ENCODE results near the gene ABCA2. TPM values are rescaled to one million over a fixed set of nuclear protein-coding genes. Genes with fewer than 3 reads are reported as not detected.

Gene ABCA2
- total RNA-seq, 1 experiment from 2014 or later, result 27.0 TPM

- ChIA-PET CTCF (interaction anchor here (0.6 kb wide), 1 partner anchor 47 kb away, joined by 7 read pairs; no protein-coding TSS in a partner anchor), POLR2A (no interaction called here)
- Histone ChIP-seq H3K27me3 (ENCODE audit: control insufficient read depth, insufficient read depth, low read length) (no peaks in the 10 kb centered on the region), H3K9me3 (ENCODE audit: control insufficient read depth, insufficient read depth, low read depth, low read length) (no peaks in the 10 kb centered on the region), H3K4me1 (ENCODE audit: control insufficient read depth, insufficient read depth, low read length) (peaks cover 5% of the 10 kb centered on the region; the same call in 1 of the 2 replicates), H3K36me3 (ENCODE audit: control insufficient read depth, insufficient read depth, low read length) (no peaks in the 10 kb centered on the region), H3K27ac (ENCODE audit: low read length) (no peak overlapping the region), H3K4me3 (ENCODE audit: low read depth in 2 of 2, low read length in 2 of 2) (no peak overlapping the region)
- no peak for DNase-seq (ENCODE audit: low read depth, low spot score)
- ATAC-seq, result no peak
- TF ChIP-seq REST (IDR thresholded peaks at IDR 0.05; ENCODE audit: insufficient read depth in 1 of 2, low read depth in 2 of 2, low read length in 1 of 2), result no peak
- no peak for TF ChIP-seq CTCF (IDR thresholded peaks at IDR 0.05)
- no peak for TF ChIP-seq POLR2AphosphoS5 (IDR thresholded peaks at IDR 0.05; ENCODE audit: low read depth, low read length)
- TF ChIP-seq SIN3A (IDR thresholded peaks at IDR 0.05; ENCODE audit: borderline replicate concordance, insufficient read depth, low read depth, low read length), result no peak
- no peak for TF ChIP-seq TCF7L2 (IDR thresholded peaks at IDR 0.05; ENCODE audit: low read depth, low read length)
- in situ Hi-C loops (cut with HindIII; ENCODE audit: low pct_unique_long_range_greater_than_20kb, low sequenced_read_pairs) (no loop called here), intact Hi-C loops (cut with micrococcal nuclease; ENCODE audit: unreplicated experiment) (no loop called here)
- no TSS peak for BruUV-seq (replicated peaks)
These were observed 67.7 kb downstream of the ABCA2 start for GRCh38 chr9:136960212-136960937.

DNA sequence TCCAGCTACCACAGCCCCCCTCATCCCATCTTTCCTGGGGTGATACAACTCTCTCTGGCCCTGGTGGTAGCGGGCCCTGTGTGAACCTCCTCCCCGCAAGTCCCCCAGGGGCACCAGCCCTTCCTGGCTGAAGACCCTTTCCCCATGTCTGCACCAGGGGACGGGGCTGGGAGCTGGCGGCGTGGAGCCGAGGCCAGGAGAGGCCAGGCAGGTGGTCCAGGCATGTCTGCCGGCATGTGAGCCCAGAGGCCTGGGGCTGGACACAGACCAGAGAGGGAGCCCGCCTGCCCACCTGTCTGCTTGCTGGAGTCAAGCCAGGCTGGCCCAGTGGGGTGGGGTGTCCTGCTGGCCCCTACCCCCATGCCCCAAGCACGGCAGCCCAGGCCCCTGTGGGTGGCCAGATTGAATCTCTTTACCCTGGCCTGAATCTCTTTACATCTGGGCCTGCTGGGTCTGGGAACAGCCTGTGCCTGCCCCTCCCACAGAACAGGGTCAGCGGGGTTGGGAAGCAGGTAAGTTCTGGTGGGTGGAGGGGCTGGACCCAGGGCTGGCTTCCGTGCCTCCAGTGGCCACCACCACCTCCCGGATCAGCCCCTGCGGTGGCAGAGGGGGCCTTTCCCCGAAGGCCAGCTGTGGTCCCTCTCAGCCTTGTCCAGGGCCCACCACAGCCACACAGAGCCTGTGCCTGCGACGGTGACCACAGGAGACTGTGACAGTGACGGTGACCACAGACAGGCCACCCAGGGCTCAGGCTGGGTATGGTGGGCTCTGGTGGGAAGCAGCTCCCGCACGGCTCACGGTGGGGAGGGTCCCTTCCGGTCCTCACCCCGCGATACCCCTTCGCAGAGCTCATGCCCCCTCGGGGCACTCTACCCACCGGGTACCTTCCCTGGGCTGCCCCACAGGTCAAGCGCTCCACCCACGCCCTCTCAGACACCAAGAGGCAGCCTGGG is 68.9 kb downstream of the ABCA2 start:
- BruUV-seq (replicated peaks), result no TSS peak
- no peak for TF ChIP-seq REST (IDR thresholded peaks at IDR 0.05; ENCODE audit: insufficient read depth in 1 of 2, low read depth in 2 of 2, low read length in 1 of 2)
- TF ChIP-seq CTCF (IDR thresholded peaks at IDR 0.05), result no peak
- no peak for TF ChIP-seq TCF7L2 (IDR thresholded peaks at IDR 0.05; ENCODE audit: low read depth, low read length)
- no peak for TF ChIP-seq SIN3A (IDR thresholded peaks at IDR 0.05; ENCODE audit: borderline replicate concordance, insufficient read depth, low read depth, low read length)
- no peak for TF ChIP-seq POLR2AphosphoS5 (IDR thresholded peaks at IDR 0.05; ENCODE audit: low read depth, low read length)
- Histone ChIP-seq H3K36me3 (ENCODE audit: control insufficient read depth, insufficient read depth, low read length) (no peaks in the 10 kb centered on the region), H3K4me1 (ENCODE audit: control insufficient read depth, insufficient read depth, low read length) (no peaks in the 10 kb centered on the region), H3K9me3 (ENCODE audit: control insufficient read depth, insufficient read depth, low read depth, low read length) (no peaks in the 10 kb centered on the region), H3K4me3 (ENCODE audit: low read depth in 2 of 2, low read length in 2 of 2) (no peak overlapping the region), H3K27me3 (ENCODE audit: control insufficient read depth, insufficient read depth, low read length) (no peaks in the 10 kb centered on the region), H3K27ac (ENCODE audit: low read length) (no peak overlapping the region)
- DNase-seq (ENCODE audit: low read depth, low spot score), result no peak
- ChIA-PET CTCF (interaction anchor here (0.6 kb wide), 1 partner anchor 48 kb away, joined by 7 read pairs; no protein-coding TSS in a partner anchor), POLR2A (no interaction called here)
- in situ Hi-C loops (cut with HindIII; ENCODE audit: low pct_unique_long_range_greater_than_20kb, low sequenced_read_pairs) (no loop called here), intact Hi-C loops (cut with micrococcal nuclease; ENCODE audit: unreplicated experiment) (no loop called here)
- ATAC-seq, result no peak
